T-helper 2 cell (primary cell): ENCODE data around the gene OPN5.

Source experiments
- DNase-seq, 5 experiments: peaks; one replicate each; pipeline versions ENCODE4 v3.0.0 to v3.0.0-alpha.2; 2012 to 2022

The OPN5 gene

DNA sequence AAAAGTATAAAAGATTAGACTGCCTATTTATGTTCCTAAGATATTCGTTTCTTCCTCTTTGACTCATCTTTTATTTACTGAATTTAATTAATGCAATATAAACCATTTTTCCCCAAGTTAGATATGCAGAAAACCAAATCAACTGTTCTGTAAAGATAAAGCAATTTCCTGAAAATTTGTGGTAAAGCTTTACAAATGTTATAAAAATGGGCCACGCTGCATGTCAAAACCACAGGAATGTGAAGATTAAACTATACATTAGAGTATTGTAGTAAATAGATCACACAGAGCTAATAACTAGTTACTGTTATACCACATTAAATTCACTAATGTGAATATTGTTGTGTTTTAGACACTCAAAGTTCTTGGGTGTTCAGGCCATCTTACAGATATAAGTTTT is 83.4 kb downstream of the OPN5 start:
- no peak for DNase-seq

DNA sequence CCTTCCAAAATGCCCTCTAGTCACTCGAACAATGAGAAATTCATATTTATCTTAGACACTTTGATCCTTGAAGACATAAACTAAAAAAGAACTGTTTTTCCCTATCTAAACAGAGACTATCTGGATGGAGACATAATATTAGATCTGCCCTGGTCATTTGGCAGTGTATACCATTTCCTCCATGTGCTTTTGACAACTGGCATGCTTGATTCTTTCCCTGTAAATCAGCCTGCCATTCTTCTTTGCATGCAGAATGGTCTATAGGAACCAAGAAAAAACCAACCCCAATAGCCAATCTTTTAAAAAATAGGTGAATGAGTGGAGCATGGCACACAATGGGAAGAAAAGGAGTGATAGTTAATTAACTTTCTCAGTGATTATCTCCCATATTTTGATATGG is 93.8 kb downstream of the OPN5 start:
- no peak for DNase-seq
